ENCODE results near the gene CKAP4. TPM values are rescaled to one million over a fixed set of nuclear protein-coding genes. Genes with fewer than 3 reads are reported as not detected.

The CKAP4 gene
- total and polyA plus RNA-seq, 2 donors (not counting 3 experiments of a cell fraction or from before 2014, with no cell fraction given) = 117 to 223 TPM

- TF ChIP-seq POLR2AphosphoS5 (IDR thresholded peaks at IDR 0.05; ENCODE audit: insufficient read depth, low read depth, low read length) (no peak), FOS (IDR thresholded peaks at IDR 0.05; ENCODE audit: borderline replicate concordance, insufficient read depth, low read length) (no peak), JUN (IDR thresholded peaks at IDR 0.05; ENCODE audit: borderline replicate concordance, insufficient read depth, insufficient read length, low read depth) (no peak), GATA2 (IDR thresholded peaks at IDR 0.05; ENCODE audit: insufficient read depth, insufficient read length, low read depth, low read length) (no peak), MYC (IDR thresholded peaks at IDR 0.05; ENCODE audit: low read depth, low read length) (no peak)
- FAIRE-seq = no peak
- no peak overlapping the region for H3K4me3 ChIP-seq (replicated peaks in 1 of 3; ENCODE audit: insufficient read depth in 1 of 3, low read depth in 1 of 3, low read length in 3 of 3)
- H3K9me3 ChIP-seq (replicated peaks; ENCODE audit: control insufficient read depth, insufficient read depth, low read length) = no peaks in the 10 kb centered on the region
- intact Hi-C loops (cut with micrococcal nuclease) (loop anchor here (5.0 kb wide), 1 partner anchor 783 kb away; no protein-coding TSS in a partner anchor), dilution Hi-C loops (cut with MboI; ENCODE audit: extremely low pct_ligation_motif_present, low sequenced_read_pairs) (no loop called here)
- no peak overlapping the region for H3K27ac ChIP-seq (ENCODE audit: insufficient read depth, low read depth, low read length)
- ChIA-PET CTCF (interaction anchor here (0.8 to 2.0 kb wide), 5 partner anchors 18 to 796 kb away, joined by 3 to 5 read pairs (median 4); no protein-coding TSS in a partner anchor), POLR2A (no interaction called here)
- no peaks in the 10 kb centered on the region for H3K79me2 ChIP-seq (ENCODE audit: control insufficient read depth, insufficient read depth, low read length)
- no peak for DNase-seq (ENCODE audit: low read depth, low spot score)
- no peaks in the 10 kb centered on the region for H3K36me3 ChIP-seq (ENCODE audit: control insufficient read depth in 2 of 2, extremely low read depth in 1 of 2, insufficient read depth in 2 of 2, low read length in 2 of 2)
- no peaks in the 10 kb centered on the region for H3K4me1 ChIP-seq (ENCODE audit: control insufficient read depth, extremely low read depth, insufficient read depth, low read length)
- no peak overlapping the region for H3K9ac ChIP-seq (replicated peaks; ENCODE audit: extremely low read depth, insufficient read depth, low read length)
- BruUV-seq (replicated peaks) = no TSS peak
- H2AFZ ChIP-seq (ENCODE audit: low read depth, low read length) = no peak overlapping the region
- H4K20me1 ChIP-seq (replicated peaks; ENCODE audit: control insufficient read depth, extremely low read depth, insufficient read depth, low read length) = no peaks in the 10 kb centered on the region
- peaks cover 0 to 13% of the 10 kb centered on the region in 2 experiments for H3K27me3 ChIP-seq (ENCODE audit: control insufficient read depth in 2 of 2, insufficient read depth in 2 of 2, low read length in 2 of 2)
- no peak overlapping the region for H3K4me2 ChIP-seq (ENCODE audit: insufficient read depth, low read length)
- H3K9me1 ChIP-seq (replicated peaks; ENCODE audit: control insufficient read depth, extremely low read depth, insufficient read depth, low read length) = no peaks in the 10 kb centered on the region
These were observed 42.4 kb downstream of the CKAP4 start for GRCh38 chr12:106205208-106206069.

DNA sequence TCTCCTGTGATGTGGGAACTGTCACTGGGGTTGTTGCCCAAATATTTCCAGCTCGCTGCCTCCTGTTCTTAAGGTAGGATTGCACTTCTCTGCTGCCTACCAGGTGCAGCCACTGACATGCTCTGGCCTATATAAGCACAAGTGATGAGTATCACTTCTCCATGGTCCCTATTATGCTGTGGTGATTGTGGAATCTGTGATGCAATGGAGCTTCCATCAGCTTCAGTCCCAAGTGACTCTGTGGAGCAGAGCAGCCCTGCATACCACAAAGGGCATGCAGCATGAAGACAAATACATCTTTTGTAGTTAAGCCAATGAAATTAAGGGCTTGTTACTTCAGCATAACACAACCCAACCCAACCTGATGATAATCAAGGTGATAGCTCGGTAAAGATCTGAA lies 43.5 kb downstream of the CKAP4 start:
- Histone ChIP-seq H3K79me2 (ENCODE audit: control insufficient read depth, insufficient read depth, low read length) (no peaks in the 10 kb centered on the region), H3K36me3 (ENCODE audit: control insufficient read depth in 2 of 2, extremely low read depth in 1 of 2, insufficient read depth in 2 of 2, low read length in 2 of 2) (no peaks in the 10 kb centered on the region), H3K9me3 (replicated peaks; ENCODE audit: control insufficient read depth, insufficient read depth, low read length) (no peaks in the 10 kb centered on the region), H3K4me1 (ENCODE audit: control insufficient read depth, extremely low read depth, insufficient read depth, low read length) (no peaks in the 10 kb centered on the region), H3K27ac (ENCODE audit: insufficient read depth, low read depth, low read length) (no peak overlapping the region), H3K9me1 (replicated peaks; ENCODE audit: control insufficient read depth, extremely low read depth, insufficient read depth, low read length) (no peaks in the 10 kb centered on the region), H2AFZ (ENCODE audit: low read depth, low read length) (no peak overlapping the region), H3K4me2 (ENCODE audit: insufficient read depth, low read length) (no peak overlapping the region), H3K27me3 (ENCODE audit: control insufficient read depth in 2 of 2, insufficient read depth in 2 of 2, low read length in 2 of 2) (peaks cover 0 to 11% of the 10 kb centered on the region in 2 experiments), H3K4me3 (replicated peaks in 1 of 3; ENCODE audit: insufficient read depth in 1 of 3, low read depth in 1 of 3, low read length in 3 of 3) (no peak overlapping the region), H4K20me1 (replicated peaks; ENCODE audit: control insufficient read depth, extremely low read depth, insufficient read depth, low read length) (no peaks in the 10 kb centered on the region), H3K9ac (replicated peaks; ENCODE audit: extremely low read depth, insufficient read depth, low read length) (no peak overlapping the region)
- intact Hi-C loops (cut with micrococcal nuclease) = no loop called here
- no peak for FAIRE-seq
- BruUV-seq (replicated peaks) = no TSS peak
- CTCF ChIA-PET = interaction anchor here (1.5 kb wide), 1 partner anchor 794 kb away, joined by 4 read pairs; no protein-coding TSS in a partner anchor
- dilution Hi-C loops (cut with MboI; ENCODE audit: extremely low pct_ligation_motif_present, low sequenced_read_pairs) = no loop called here
- DNase-seq (ENCODE audit: low read depth, low spot score) = no peak
- POLR2A ChIA-PET = no interaction called here
- TF ChIP-seq FOS (IDR thresholded peaks at IDR 0.05; ENCODE audit: borderline replicate concordance, insufficient read depth, low read length) (no peak), CTCF (IDR thresholded peaks at IDR 0.05; ENCODE audit: extremely low read depth in 1 of 2, insufficient read depth in 1 of 2, low read depth in 1 of 2, low read length in 2 of 2) (no peak), GATA2 (IDR thresholded peaks at IDR 0.05; ENCODE audit: insufficient read depth, insufficient read length, low read depth, low read length) (no peak), JUN (IDR thresholded peaks at IDR 0.05; ENCODE audit: borderline replicate concordance, insufficient read depth, insufficient read length, low read depth) (no peak)
- TF ChIP-seq, protein P1, sequence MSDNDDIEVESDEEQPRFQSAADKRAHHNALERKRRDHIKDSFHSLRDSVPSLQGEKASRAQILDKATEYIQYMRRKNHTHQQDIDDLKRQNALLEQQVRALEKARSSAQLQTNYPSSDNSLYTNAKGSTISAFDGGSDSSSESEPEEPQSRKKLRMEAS (IDR thresholded peaks at IDR 0.05; ENCODE audit: insufficient read depth, insufficient read length) = no peak

Measured in endothelial cell of umbilical vein (primary cell).